SU-DHL-6 (cell line): ENCODE data around the gene P2RY1.

Experiments used
- CTCF ChIP-seq: fragments of 200-600 bp; sonication (generic); IDR thresholded peaks from one replicate; pipeline ENCODE4 v1.5.1; 2017; ENCODE audit warnings: antibody characterized with exemption, mild to moderate bottlenecking, low read length, moderate library complexity; ENCODE audit not compliant: insufficient read depth, poor library complexity, severe bottlenecking
- EZH2phosphoT487 ChIP-seq: fragments of 200-600 bp; sonication (generic), shearing (Covaris generic); conservative IDR thresholded peaks from 2 replicates; pipeline ENCODE4 v1.6.1; 2018; ENCODE audit warnings: mild to moderate bottlenecking, antibody characterized with exemption, low read length, moderate library complexity, mixed read lengths

DNA sequence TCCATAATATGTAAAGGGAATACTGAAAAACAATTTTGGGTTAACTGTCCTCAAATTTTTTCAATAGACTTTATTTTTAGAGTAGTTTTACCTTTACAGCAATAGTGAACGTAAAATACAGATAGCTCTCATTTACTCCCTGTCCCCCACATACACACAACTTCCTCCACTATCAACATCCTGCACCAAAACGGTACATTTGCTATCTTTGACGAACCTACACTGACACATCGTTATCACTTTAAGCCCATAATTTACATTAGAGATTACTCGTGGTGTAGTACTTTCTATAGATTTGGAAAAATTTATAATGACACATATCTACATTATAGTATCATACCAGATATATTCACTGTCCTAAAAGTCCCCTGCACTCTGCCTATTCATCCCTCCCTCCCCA, 16.9 kb upstream of the P2RY1 start:
- TF ChIP-seq CTCF, result no peak
- TF ChIP-seq EZH2phosphoT487, result no peak
